GM19467 (cell line): ENCODE measurements around the gene OR1D5.
"Not testable (repeated sequence)": the region's sequence is repeated elsewhere in the genome, so short reads cannot be mapped to it uniquely, and the experiment has no call there.

Experiments
- ATAC-seq: cut with Tn5 transposase; IDR thresholded peaks from one replicate; pipeline ENCODE4 v1.9.1; 2021; ENCODE audit warnings: mild to moderate bottlenecking, moderate library complexity; ENCODE audit not compliant: unreplicated experiment

The OR1D5 gene

DNA sequence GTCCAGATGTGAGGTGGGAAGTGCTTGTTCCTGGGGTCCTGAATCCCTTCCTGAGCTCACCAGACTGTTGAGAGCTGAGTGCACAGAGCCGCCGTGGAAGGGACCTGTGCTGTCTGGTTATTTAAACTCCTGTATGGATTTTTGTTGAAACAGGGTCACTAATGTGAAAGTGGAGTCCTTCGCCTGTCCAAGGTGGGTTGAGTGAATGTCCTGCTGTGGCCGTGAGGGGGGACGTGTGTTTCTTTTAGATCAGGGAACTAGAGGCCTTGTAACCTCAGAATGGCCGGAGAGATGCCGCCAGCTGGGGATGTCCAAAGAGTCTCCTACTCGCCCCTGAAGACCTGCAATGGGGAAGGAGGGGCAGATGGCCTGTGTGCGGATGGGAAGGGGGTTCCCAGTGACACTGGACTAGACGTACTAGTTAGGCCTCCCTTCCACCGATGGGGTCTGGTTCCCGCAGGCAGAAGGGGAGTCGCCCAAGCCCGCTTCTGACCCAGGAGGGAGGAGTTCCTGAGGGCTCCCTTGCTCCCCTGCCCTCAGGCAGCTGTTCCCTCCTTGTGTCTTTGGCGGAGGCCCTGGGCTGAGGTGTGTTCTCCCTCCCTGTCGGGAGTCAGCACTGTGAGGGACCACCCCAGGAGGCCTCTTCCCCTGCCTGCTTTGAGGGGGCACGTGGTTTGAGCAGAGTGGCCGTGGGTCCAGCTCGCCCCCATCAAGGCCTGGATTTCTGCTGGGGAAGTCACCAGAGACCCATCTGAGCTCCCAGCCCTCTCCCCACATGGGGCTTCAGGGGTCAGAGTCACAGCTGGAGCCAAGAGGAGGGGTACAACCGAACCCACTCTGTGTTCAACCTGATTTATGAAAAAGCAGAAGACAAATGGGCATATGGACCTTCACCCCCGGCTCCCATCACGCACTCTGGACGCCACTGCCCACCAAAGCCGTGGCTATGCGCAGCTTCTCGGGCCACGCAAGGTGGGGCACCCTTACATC lies 30.9 kb downstream of the OR1D5 start:
- no peak for ATAC-seq

DNA sequence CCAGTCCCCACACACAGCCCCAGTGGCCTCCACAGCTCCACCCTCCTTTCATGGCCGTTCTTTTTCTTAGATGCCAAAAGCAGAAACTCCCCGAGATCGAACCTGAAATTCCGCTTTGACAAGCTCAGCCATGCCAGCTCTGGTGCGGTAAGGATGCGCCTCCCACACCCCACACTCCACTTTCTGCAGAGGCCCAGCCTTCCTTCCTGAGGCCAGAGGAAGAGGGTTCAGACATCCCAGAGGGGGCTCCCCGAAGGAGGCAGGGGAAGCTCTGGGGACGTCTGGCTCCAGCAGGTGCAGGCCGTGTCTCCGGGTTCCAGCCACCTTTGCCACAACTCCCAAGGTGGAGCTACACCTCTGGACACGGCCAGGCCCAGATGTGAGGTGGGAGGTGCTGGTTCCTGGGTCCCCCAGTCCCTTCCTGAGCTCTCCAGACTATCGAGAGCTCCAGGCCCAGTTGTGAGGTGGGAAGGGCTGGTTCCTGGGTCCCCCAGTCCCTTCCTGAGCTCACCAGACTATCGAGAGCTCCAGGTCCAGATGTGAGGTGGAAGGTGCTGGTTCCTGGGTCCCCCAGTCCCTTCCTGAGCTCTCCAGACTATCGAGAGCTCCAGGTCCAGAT lies 32.4 kb downstream of the OR1D5 start:
- not testable (repeated sequence) for ATAC-seq

DNA sequence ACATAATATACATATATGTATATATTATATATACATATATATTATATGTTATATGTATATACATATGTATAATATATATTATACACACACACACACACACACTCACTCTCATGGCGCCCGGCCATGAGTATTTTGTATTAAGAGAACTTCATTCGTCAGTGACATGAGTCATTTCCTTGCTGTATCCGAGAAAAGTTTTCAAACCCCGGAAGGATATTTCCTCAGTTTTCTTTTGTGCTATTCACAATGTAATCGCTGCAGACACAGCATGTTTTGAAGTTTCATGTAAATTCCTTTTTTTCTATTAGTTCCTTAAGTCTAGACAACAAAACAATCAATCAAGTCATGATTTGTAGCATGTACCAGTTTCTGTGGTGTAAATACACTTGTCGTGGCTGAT lies 33.3 kb downstream of the OR1D5 start:
- no peak for ATAC-seq

DNA sequence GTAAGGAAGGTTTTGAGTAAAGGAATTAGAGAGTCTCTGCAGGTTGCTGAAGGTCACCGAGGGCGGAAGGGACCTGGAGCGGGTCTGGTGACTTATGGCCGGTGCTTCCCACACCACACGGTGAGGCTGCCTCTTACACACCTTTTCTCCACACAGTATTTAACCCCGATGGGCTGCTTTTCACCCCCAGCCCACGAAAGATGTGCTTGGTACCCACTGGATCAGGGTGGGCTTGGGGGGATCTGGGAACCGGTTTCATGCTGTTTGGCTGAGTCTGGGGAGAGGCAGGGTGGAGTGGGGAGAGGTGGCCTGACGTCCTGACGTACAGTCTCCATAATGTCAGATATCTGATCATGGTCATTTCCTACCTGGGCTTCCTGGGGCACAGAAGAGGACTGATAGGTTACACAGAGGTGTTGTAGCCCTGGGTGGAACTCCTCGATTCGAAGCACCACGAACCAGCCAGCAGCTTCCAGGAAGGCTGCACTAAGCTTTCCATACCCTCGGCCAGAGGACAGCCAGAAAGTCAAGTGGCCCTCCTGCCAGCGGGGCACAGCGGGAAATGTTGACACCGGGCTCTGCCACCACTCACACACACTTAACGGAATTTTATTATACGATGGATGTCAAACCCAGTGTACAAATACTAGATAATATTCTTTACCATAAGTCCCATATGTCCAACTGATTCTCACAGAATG lies 34.0 kb downstream of the OR1D5 start:
- ATAC-seq, result no peak

DNA sequence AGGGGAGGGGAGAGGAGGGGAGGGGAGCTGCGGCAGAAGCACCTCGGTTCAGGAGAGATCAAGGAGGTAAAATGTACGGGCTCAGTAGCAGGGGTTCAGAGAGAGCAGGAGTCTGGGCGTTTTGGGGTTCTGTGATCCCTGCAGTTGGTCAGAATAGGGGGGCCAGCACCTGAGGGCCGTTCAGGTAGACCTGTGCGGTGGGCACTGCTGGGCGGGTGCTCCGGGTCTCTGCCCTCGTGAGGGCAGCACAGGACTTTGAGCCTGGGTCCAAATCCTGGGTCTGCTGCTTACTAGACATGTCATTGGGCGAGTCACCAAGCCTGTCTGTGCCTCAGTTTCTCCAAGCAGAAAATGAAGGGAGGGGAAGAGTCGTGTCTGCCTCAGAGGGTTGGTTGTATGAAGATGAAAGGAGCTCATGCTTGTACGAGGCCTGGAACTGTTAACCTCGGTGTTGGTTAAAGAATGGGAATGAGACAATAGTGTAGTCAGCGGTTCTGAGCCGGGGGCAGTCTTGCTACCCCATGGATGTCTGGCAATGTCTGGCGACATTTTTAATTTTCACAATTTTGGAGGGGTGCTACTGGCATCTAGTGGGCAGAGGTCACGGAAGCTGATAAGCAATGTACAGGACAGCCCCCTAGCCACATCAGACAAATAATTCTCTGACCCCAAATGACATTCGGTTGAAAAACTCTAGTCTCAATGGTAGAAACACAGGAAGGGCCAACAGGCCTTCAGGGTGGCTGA lies 35.4 kb downstream of the OR1D5 start:
- ATAC-seq, result no peak

DNA sequence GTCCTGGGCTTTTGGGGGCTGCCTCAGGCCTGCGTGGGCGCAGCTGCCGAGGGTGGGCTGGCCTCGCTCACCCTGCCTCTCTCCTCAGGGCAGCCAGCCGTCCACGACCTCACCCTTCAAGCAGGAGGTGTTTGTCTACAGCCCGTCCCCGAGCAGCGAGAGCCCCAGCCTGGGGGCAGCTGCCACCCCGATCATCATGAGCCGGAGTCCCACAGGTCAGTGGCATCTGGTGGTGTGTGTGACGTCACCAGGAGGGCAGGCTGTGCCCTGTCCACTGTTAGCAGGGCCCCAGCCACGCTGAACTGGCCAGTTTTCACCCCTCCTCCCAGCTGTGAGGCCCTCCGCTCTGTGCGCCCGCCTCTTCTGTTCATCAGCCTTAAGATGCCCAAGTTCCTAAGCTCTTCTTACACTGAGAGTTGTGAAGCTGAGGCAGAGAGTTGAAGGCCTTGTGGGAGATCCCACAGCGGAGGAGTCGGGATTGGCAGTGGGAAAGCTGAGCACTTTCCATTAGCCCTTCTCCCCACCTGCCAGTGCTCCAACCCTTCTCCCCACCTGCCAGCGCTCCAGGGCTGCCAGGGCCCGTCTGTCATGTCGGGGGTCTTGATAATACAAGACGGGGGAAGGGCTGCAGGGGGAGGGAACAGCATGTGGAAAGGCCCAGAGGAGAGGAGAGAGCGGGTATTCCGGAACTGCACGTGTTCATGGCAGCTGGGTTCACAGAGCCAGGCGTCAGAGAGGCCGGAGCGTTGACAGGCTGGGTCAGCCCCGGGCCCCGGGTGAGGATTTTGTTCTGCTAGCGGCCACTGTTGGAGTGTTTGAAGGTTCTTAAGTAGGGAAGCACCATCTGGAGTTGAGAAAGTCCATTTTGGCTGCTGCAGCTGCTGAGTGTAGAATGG lies 36.3 kb downstream of the OR1D5 start:
- ATAC-seq, result no peak

DNA sequence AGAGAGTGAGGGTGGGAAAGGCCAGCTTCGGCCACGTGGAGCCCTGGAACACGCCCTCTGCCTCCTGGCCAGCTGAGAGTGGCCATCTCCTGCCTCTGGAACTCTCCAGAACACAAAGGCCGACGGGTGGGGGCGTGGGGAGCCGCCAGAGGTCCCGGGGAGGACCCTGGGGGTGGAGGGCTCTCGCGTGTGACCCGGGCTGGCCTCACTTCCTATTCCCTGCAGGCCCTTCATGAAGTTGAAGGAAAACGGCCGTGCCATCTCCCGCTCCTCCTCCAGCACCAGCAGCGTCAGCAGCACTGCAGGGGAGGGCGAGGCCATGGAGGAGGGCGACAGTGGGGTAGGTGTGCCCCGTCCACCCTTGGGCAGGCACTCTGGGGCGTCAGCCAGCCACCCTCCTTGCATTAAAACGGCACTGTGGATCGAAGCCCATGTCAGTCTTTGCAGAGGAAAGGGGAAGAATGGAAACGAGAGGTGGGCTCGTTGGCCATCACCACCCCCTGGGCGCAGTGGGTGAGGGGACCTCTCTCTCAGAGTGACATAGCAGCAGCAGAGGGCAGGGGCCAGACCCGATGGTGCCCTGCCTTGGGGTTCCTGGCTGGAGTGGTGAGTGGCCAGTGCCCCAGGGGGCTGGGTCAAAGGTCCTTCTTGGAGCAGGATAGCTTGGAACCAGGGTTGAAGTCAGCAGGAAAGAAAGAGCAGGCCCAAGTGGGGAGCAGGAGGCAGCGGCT lies 37.1 kb downstream of the OR1D5 start:
- ATAC-seq, result no peak

DNA sequence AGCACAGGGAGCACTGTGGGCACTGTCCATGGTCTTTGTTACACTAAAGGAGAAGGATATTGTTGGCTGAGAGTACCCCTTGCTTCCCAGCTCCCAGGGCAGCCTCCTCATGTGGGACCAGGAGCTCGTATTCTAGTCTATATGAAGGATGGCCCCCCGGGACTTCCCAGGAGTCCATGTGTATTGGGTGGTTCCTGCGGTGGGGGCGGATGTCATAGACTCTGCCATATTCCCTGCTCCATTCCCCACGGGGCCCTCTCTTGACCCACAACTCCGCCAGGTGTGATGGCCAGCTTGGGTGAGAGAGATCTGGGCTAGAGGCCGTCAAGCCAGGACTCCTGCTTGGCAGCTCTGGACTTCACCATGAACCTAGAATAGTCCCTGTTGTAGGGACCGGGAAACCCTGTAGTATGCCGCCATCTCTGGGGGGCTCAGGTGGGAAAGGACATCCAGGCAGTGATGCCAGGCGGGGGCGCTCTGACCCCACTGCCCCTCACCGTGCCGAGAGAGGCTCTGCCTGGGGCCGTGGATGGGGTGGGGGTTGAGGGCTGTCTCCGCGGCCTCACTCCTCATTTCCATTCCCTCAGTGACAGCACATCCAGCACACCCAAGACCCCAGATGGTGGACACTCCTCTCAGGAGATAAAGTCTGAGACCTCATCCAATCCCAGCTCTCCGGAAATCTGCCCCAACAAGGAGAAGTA lies 37.8 kb downstream of the OR1D5 start:
- ATAC-seq, result no peak

DNA sequence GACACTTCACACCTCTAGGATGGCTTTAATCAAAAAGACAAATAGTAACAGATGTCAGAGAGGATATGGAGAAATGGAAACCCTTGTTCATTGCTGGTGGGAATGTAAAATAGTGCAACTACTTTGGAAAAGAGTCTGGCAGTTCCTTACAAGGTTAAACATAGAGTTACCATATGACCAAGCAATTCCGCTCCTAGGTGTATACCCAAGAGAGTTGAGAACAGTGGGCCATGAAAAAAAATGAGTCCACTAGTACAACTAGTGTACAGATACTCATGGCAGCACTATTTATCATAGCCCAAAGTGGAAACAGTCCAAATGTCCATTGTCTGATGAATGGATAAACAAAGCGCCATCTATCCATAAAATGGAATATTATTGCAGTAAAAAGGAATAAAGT lies 39.1 kb downstream of the OR1D5 start:
- ATAC-seq, result no peak

DNA sequence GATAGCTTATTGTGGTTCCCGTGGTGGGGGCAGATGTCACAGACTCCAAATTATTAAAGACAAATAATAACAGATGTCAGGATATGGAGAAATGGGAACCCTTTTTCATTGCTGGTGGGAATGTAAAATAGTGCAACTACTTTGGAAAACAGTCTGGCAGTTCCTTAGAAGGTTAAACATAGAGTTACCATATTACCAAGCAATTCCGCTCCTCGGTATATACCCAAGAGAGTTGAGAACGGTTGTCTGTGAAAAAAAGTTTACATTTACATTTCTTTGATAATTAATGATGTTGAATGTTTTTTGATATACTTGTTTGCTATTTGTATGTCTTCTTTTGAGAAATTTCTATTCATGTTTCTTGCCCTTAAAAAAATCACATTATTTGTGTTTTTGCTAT lies 41.2 kb downstream of the OR1D5 start:
- no peak for ATAC-seq

DNA sequence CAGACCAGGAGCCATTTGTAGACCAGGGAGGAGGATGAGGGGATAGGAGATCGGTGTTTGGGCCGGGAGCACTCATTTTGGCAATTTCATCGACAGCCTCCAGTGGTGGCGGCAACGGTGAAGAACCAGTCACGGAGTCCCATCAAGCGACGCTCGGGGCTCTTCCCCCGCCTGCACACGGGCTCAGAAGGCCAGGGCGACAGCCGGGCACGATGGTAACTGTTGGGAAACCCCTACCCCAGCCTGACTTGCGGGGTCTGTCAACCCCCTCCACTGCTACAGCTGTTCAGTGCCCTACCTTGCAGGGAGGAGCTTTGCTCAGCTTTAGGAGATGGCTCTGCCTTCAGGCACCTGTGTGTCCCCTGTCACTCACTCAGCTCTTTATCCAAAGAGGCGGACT lies 43.0 kb downstream of the OR1D5 start:
- ATAC-seq, result no peak

DNA sequence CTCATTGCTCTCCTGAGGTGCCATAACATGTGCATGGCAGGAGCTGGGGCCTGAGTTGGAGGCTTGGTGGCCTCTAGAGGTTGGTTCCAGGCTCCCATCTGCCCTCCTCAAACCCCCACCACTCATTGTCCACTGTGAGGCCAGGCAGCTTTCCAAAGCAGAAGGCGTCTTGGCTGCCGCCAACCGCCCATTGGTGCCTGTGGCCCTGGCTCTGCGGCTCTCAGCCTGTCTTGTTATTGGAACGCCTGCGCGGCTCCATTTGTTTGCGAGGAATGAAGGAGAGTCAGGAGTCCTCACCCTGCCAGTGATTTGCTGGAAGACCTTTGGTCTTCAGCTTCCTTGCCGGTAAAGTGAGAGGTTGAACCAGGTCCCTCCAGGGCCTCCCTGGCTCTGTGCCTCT lies 43.6 kb downstream of the OR1D5 start:
- ATAC-seq, result no peak

DNA sequence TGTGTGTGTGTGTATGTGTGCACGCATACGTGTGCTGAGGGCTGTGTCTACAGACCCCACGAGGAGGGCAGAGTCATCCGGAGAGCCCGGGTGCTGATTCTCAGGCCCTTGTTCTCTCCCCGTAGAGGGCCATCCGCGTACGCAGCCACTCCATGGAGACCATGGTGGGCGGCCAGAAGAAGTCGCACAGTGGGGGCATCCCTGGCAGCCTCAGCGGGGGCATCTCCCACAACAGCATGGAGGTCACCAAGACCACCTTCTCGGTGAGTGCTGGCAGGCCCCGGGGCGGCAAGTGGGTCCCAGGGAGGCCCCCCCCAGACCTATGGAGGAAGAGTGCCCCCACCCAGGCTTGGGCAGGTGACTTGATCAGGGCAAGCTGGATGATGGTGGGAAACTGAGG lies 45.5 kb downstream of the OR1D5 start:
- no peak for ATAC-seq

DNA sequence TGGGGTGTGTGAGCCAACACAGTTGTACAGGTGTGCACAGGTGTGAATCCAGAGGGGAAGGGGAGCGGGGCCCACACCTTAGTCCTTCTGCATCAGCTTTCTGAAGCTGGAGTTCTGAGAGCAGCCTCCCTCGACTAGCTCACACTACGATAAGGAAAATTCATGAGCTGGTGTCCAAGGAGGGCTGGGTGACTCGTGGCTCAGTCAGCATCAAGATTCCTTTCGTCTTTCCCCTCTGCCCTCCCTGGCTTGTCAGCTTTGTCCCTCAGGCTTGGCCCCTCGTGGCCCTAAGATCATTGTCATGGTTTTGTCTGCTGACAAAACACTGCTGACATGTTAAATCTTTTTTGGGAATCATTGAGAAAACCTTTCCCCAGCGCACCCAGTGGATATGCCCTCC lies 47.5 kb downstream of the OR1D5 start:
- ATAC-seq, result no peak

DNA sequence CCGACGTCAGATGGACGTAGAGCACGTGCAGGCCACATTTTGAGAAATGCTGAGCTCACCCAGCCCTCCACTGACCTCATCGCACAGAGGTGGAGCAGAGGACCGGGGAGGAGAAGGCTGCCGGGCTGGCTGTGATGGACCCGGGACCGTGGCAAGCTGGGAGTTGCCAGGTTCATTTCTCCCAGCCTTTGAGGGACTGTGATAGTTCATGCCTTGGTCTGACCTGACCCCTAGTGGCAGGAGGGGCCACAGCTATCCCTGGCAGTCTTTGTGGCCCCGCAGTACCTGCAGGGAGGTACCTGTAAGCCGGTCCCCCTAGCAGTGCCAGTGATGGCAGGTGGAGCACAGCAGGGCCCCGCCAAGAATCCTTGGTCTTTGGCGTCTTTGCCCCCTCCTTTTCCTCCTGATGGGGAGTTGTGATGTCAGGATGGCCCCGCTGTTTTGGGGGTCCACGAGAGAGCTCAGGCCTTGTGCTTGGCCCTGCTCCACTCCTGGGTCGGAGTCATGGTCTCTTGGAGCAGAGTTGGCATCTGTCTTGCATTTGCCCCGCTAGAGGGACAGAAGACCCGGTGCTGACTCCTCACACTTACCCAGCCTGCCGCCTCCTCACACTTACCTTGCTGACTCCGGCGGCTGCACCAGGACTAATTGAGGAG lies 50.4 kb downstream of the OR1D5 start:
- no peak for ATAC-seq
